Immature natural killer cell (primary cell): Measurements from ENCODE around the gene IRS1. TPM values are rescaled to one million over a fixed set of nuclear protein-coding genes. Genes with fewer than 3 reads are reported as not detected.
A peak's percentile ranks its signal among the peaks of the same experiment; 100 is the strongest.
"Not testable (repeated sequence)": the region's sequence is repeated elsewhere in the genome, so short reads cannot be mapped to it uniquely, and the experiment has no call there.

Experiments
- DNase-seq, 3 donors: peaks; one replicate each; pipeline ENCODE4 v3.0.0; 2022; ENCODE audit warnings: mixed read lengths in 1 of 3
- H3K27ac Mint-ChIP-seq, 6 donors: one replicate each; pipeline ENCODE4 v1.8.0; 2020; ENCODE audit warnings: mixed read lengths in 6 of 6, mild to moderate bottlenecking in 5 of 6, inconsistent platforms in 4 of 6, moderate library complexity in 3 of 6
- H3K27me3 Mint-ChIP-seq, 3 donors: one replicate each; pipeline ENCODE4 v1.8.0; 2020 to 2021; ENCODE audit warnings: low read depth in 3 of 3, mild to moderate bottlenecking in 3 of 3, mixed read lengths in 3 of 3, moderate library complexity in 3 of 3, inconsistent platforms in 1 of 3
- H3K36me3 Mint-ChIP-seq, 3 donors: one replicate each; pipeline ENCODE4 v1.8.0; 2020; ENCODE audit warnings: mixed read lengths in 3 of 3, inconsistent platforms in 2 of 3, mild to moderate bottlenecking in 2 of 3
- H3K4me1 Mint-ChIP-seq, 2 donors: one replicate each; pipeline ENCODE4 v1.8.0; 2020; ENCODE audit warnings: inconsistent platforms in 2 of 2, mild to moderate bottlenecking in 2 of 2, mixed read lengths in 2 of 2, moderate library complexity in 1 of 2
- H3K4me3 Mint-ChIP-seq, 5 donors: one replicate each; pipeline ENCODE4 v1.8.0; 2020; ENCODE audit warnings: mild to moderate bottlenecking in 5 of 5, mixed read lengths in 5 of 5, inconsistent platforms in 3 of 5, moderate library complexity in 3 of 5
- H3K9me3 Mint-ChIP-seq, 6 donors: one replicate each; pipeline ENCODE4 v1.8.0; 2020; ENCODE audit warnings: mild to moderate bottlenecking in 6 of 6, mixed read lengths in 6 of 6, inconsistent platforms in 4 of 6, moderate library complexity in 3 of 6
- polyA plus RNA-seq, 3 donors: library from polyadenylated mRNA; unstranded; fragments of 300-500 nt; fragmentation: Illumina TruSeq; gene quantifications; one replicate each; pipeline ENCODE4 v1.2.3, GENCODE V29; 2021

Gene IRS1, protein sequence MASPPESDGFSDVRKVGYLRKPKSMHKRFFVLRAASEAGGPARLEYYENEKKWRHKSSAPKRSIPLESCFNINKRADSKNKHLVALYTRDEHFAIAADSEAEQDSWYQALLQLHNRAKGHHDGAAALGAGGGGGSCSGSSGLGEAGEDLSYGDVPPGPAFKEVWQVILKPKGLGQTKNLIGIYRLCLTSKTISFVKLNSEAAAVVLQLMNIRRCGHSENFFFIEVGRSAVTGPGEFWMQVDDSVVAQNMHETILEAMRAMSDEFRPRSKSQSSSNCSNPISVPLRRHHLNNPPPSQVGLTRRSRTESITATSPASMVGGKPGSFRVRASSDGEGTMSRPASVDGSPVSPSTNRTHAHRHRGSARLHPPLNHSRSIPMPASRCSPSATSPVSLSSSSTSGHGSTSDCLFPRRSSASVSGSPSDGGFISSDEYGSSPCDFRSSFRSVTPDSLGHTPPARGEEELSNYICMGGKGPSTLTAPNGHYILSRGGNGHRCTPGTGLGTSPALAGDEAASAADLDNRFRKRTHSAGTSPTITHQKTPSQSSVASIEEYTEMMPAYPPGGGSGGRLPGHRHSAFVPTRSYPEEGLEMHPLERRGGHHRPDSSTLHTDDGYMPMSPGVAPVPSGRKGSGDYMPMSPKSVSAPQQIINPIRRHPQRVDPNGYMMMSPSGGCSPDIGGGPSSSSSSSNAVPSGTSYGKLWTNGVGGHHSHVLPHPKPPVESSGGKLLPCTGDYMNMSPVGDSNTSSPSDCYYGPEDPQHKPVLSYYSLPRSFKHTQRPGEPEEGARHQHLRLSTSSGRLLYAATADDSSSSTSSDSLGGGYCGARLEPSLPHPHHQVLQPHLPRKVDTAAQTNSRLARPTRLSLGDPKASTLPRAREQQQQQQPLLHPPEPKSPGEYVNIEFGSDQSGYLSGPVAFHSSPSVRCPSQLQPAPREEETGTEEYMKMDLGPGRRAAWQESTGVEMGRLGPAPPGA (N-terminal part only)
- polyA plus RNA-seq, result under 1 TPM in 1 of 3 donors, not detected in 2; 0.03 TPM

DNA sequence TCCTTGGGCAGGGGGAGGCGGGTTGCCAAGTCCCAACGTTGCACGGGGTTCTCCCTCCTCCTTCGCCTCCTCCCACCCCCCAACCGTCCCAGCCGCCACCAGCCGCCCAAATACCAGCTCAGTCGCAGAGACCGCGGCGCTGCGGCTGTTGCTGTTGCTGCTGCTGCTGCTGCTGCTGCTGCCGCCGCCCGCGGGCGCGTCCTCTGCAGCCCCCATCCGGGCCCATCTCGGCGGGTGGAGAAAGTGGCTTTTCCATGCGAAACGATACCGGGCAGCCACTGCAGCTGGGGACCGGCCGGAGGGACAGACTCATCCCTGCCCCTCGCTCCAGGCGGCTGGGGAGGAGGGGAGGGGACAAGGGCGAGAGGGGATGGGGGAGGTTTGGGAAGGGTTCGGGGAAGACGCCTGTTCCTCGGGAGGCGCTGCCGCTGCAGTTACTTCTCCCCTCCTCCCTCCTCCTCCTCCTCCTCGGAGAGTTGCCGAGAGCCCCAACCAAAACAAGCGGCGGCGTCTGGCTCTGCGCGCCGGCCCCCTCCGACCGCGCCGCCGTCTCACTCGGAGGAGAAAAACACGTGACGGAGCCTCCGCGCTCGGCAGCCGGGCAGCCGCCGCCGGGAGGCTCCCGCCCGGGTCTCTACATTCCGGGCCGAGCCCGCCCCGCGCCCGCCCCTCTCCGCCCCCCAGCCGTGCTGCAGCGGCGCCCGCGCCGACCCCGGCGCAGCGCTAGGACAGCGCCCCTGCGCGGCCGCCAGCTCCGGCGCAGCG lies at the start of gene IRS1:
TSS of gene IRS1 (minus strand) at position 610 of the 765 bp plus-strand sequence. CDS start 1,082 bp downstream, outside the sequence.
- Mint-ChIP-seq H3K27ac (no peak within 1 kb of the TSS), H3K27me3 (peaks cover 11 to 17% (median 15%) of the 10 kb centered on the region in 3 donors), H3K4me3 (peak within 1 kb of the TSS; percentile 67 to 80 (median 75)), H3K4me1 (peaks cover 15 to 17% of the 10 kb centered on the region in 2 donors), H3K9me3 (no peaks in the 10 kb centered on the region), H3K36me3 (no peaks in the 10 kb centered on the region)
- peak; percentile 30 to 43 (median 32) for DNase-seq

DNA sequence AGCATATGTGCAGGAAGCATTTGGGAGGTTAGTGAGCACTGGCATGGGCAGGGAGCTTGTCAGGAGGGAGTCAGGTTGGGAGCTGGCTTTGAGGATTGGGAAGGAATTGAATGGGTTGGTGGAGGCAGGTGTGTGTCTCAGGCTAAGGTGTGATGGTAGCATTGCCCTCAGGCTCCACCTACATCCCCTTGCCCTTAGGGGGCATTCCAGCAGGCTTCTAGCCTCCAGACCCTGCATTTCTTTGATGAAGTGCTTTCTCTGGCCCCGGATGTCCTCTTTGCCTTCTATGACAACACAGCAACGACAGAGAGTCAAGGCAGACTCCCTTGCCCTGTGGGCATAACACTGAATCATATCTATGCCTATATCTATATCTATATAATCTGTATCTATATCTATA lies 49.7 kb upstream of the IRS1 start:
- Mint-ChIP-seq H3K4me3 (no peak overlapping the region), H3K36me3 (peaks cover 0 to 5% (median 0%) of the 10 kb centered on the region in 3 donors), H3K27me3 (no peaks in the 10 kb centered on the region), H3K4me1 (no peaks in the 10 kb centered on the region), H3K9me3 (no peaks in the 10 kb centered on the region), H3K27ac (no peak overlapping the region)
- DNase-seq, result no peak

DNA sequence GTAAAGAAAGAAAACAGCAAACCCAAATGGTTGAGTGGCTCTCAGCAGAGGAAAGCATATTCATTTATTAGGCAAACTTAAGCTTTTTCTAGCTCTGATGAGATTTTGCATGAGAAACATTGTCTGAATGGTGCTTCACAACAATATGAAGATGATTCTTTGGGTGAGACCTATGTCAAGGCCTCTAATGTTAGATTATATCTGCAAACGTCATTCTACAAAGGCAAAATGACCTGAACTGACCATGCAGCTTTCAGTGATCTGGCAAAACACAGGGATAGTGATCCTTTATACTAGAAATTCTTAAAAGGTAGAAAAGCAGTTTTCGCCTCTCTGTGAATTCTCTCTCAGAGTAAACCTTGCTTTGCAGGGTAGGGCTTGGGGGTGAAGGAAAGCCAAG lies 47.9 kb upstream of the IRS1 start:
- peaks cover 0 to 2% of the 10 kb centered on the region in 2 donors for H3K4me1 Mint-ChIP-seq
- no peak overlapping the region for H3K4me3 Mint-ChIP-seq
- H3K9me3 Mint-ChIP-seq, result no peaks in the 10 kb centered on the region
- DNase-seq, result no peak
- H3K27me3 Mint-ChIP-seq, result no peaks in the 10 kb centered on the region
- peaks cover 0 to 5% (median 3%) of the 10 kb centered on the region in 3 donors for H3K36me3 Mint-ChIP-seq
- H3K27ac Mint-ChIP-seq, result no peak overlapping the region

DNA sequence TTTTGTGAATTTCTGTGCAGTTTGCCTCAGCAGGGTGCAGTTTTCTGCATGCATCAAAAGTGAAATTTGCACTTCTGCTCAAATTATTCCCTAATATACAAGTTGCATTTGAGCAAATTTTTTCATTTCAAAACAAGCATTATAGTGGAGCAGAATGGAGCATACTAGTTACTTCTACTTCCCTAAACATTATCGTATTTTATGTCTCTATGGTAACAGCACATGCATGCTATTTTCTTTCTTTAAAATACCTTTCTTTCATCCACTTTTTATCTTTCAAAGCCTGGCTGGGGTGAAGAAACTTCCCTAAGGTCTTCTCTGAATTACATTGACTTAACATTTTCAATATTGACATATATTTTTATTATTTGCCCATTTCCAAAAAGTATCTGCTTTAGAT lies 47.5 kb upstream of the IRS1 start:
- DNase-seq, result no peak
- H3K4me3 Mint-ChIP-seq, result no peak overlapping the region
- peaks cover 0 to 5% (median 3%) of the 10 kb centered on the region in 3 donors for H3K36me3 Mint-ChIP-seq
- peaks cover 0 to 2% of the 10 kb centered on the region in 2 donors for H3K4me1 Mint-ChIP-seq
- no peak overlapping the region for H3K27ac Mint-ChIP-seq
- no peaks in the 10 kb centered on the region for H3K9me3 Mint-ChIP-seq
- H3K27me3 Mint-ChIP-seq, result no peaks in the 10 kb centered on the region

DNA sequence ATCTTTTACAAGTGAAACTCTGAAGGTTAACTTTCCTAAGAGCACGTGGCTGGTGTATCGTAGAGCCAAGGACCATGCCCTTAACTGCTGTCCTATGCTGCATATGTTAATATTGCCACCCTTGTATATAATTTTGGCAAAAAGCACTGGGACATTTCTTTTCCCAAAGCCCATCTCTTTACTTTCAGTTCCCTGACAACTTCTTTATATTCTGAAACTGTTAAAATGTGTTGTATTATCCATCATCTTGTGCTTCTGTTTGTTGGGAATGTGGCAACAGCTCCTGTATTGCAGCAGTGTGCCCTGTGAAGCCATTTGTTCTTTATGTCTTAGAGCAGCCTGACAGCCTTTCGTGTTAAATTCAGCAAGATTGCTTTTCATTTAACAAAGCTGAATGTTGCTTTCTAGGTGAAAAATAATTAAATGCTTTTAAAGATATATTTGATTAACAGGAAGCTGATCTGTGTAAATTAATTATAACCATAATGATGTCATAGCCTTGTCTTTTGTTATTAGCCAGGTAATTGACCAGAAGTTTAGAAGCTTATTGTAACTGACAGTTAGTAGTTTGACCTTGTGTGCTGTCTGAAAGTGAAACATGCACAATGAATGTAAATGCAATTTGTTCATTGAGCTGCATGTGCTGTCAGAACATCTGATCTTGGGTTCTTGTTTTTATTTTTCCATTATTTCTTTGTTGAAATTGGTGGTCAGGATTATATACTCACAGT lies 45.9 kb upstream of the IRS1 start:
- no peaks in the 10 kb centered on the region for H3K9me3 Mint-ChIP-seq
- H3K27ac Mint-ChIP-seq, result no peak overlapping the region
- no peak overlapping the region for H3K4me3 Mint-ChIP-seq
- H3K27me3 Mint-ChIP-seq, result no peaks in the 10 kb centered on the region
- peaks cover 0 to 5% (median 3%) of the 10 kb centered on the region in 3 donors for H3K36me3 Mint-ChIP-seq
- peaks cover 0 to 2% of the 10 kb centered on the region in 2 donors for H3K4me1 Mint-ChIP-seq
- DNase-seq, result no peak

DNA sequence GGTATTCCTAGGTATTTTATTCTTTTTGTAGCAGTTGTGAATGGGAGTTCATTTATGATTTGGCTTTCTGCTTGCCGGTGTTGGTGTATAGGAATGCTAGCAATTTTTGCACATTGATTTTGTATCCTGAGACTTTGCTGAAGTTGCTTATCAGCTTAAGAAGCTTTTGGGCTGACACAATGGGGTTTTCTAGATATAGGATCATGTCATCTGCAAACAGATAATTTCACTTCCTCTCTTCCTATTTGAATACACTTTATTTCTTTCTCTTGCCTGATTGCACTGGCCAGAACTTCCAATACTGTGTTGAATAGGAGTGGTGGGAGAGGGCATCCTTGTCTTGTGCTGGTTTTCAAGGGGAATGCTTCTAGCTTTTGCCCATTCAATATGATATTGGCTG lies 43.4 kb upstream of the IRS1 start:
- H3K36me3 Mint-ChIP-seq, H3K9me3 Mint-ChIP-seq, H3K4me3 Mint-ChIP-seq, DNase-seq, H3K27ac Mint-ChIP-seq, H3K27me3 Mint-ChIP-seq: not testable (repeated sequence)
- peaks cover 8 to 16% of the 10 kb centered on the region in 2 donors for H3K4me1 Mint-ChIP-seq

DNA sequence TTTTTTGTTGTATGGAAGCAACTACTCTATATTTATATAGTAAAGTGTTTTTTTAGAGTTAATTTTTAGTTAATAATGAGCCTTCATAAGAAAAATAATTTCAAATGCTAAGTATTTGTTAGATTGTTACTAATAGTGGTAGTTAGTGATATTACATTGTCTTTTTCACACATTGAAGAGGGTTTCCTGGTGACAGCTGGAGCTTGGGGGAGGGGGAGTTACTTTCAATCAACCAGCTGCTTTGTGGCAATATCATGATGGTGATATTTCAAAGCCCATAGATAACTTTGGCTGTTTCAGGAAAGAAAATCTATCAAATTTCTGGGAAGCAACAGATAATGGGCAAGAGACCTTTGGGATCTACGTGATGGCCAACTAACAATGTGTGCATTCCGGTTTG lies 40.3 kb upstream of the IRS1 start:
- H3K9me3 Mint-ChIP-seq, result no peaks in the 10 kb centered on the region
- H3K36me3 Mint-ChIP-seq, result peaks cover 0 to 9% (median 3%) of the 10 kb centered on the region in 3 donors
- peaks cover 34 to 46% of the 10 kb centered on the region in 2 donors for H3K4me1 Mint-ChIP-seq
- H3K4me3 Mint-ChIP-seq, result no peak overlapping the region
- H3K27ac Mint-ChIP-seq, result no peak overlapping the region
- peaks cover 3 to 9% (median 8%) of the 10 kb centered on the region in 3 donors for H3K27me3 Mint-ChIP-seq
- DNase-seq, result no peak

DNA sequence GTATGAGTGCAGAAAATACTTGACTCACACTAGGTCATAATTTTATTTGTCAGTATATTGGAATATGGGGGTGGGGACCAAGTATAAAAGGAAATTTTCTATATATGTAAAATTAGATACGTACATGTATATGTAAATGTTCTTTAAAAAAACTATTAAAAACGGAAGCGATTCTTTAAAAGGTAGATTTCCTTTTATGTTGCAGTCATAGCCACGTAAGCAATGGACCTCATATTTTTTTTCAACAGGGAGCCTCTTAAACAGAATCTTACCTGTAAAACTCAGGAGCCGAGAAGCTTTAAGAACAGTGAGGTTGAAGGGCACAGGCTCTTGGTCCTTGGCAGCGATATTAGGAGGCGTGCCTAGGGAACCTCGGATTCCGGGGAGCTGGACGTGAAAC lies 39.5 kb upstream of the IRS1 start:
- no peaks in the 10 kb centered on the region for H3K9me3 Mint-ChIP-seq
- peaks cover 0 to 9% (median 3%) of the 10 kb centered on the region in 3 donors for H3K36me3 Mint-ChIP-seq
- no peak for DNase-seq
- H3K27me3 Mint-ChIP-seq, result peaks cover 3 to 11% (median 8%) of the 10 kb centered on the region in 3 donors
- H3K4me1 Mint-ChIP-seq, result peaks cover 35 to 46% of the 10 kb centered on the region in 2 donors
- H3K27ac Mint-ChIP-seq, result no peak overlapping the region
- no peak overlapping the region for H3K4me3 Mint-ChIP-seq

DNA sequence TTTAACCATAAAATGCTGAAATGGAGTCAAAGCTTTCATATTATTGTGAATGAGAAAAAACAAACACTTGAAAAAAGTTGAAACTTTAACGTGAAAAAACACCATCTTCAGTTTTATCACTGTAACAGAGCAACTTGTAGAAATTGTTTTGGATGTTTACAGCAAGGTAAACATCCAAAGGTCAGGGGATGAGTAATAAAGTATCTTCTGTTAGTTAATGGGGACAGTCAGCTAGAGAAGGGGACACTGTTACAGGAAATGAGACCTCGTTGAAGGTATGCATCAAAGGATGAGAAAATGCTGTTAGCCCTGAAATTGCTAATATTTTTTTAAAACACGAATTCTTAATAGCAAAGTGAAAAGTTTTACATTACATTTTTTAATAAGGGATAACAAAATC lies 39.1 kb upstream of the IRS1 start:
- no peak for DNase-seq
- no peak overlapping the region for H3K4me3 Mint-ChIP-seq
- H3K36me3 Mint-ChIP-seq, result peaks cover 0 to 9% (median 3%) of the 10 kb centered on the region in 3 donors
- peaks cover 3 to 12% (median 8%) of the 10 kb centered on the region in 3 donors for H3K27me3 Mint-ChIP-seq
- peaks cover 35 to 46% of the 10 kb centered on the region in 2 donors for H3K4me1 Mint-ChIP-seq
- H3K9me3 Mint-ChIP-seq, result no peaks in the 10 kb centered on the region
- H3K27ac Mint-ChIP-seq, result peak overlapping the region in 1 of 6 donors; percentile 17

DNA sequence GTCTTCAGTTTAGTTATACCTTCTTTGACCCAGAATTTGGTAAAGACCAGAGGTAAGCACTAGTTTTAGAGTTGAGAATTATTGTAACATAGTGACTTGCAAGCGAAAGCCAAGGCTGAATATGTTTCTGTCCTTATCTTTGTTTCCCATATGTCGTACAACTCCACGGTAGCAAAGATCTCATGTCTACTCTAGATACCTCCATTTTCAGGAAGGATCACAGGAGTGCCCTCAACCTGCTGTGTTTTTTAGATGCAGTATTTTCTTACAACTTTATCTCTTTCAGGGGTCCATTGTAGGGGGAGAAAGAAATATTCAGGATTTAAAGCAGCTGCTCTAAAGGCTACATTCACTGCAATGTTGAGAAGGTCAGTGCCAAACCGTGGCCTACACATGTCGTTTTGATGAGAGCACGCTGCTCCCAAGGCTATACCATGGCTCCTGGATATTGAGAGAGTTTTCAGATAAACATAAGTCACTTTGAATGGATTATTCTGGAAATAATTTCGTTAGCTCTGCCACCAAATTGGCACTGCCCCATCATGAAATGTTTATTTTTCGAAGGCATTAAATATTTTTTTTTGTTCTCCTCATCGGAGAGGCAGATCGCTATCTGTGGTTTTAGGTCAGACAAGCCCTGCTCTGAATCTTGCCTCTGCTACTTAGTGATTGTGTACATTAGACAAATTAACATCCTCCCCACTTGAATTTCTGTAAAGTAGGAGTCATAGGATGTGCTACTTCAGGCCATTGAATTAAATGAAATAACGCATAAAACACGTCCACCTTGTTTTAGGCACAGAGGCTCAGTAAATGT lies 38.4 kb upstream of the IRS1 start:
- peak overlapping the region; percentile 96 to 100 (median 97) for H3K4me3 Mint-ChIP-seq
- no peak for DNase-seq
- H3K27ac Mint-ChIP-seq, result peak overlapping the region; percentile 98 to 100 (median 100)
- H3K4me1 Mint-ChIP-seq, result peaks cover 35 to 46% of the 10 kb centered on the region in 2 donors
- H3K27me3 Mint-ChIP-seq, result peaks cover 3 to 12% (median 8%) of the 10 kb centered on the region in 3 donors
- H3K36me3 Mint-ChIP-seq, result peaks cover 0 to 4% (median 0%) of the 10 kb centered on the region in 3 donors
- H3K9me3 Mint-ChIP-seq, result no peaks in the 10 kb centered on the region

DNA sequence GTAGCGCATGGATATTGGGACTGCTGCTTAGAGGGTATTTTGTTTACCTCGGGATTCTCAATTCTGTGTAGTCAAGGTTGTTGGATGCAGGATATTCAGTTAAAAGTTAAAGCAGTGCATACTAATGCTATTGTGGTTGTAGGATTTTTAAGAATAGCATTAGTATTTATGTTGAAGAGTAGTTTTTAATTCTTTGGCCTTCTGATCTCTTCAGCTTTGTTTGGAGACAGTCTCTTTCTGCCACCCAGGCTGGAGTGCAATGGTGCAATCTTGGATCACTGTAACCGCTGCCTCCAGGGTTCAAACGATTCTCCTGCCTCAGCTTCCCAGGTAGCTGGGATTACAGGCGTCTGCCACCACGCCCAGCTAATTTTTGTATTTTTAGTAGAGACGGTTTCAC lies 37.7 kb upstream of the IRS1 start:
- Mint-ChIP-seq H3K4me1 (peaks cover 33 to 46% of the 10 kb centered on the region in 2 donors), H3K27ac (peak overlapping the region; percentile 98 to 100 (median 100)), H3K9me3 (no peaks in the 10 kb centered on the region), H3K4me3 (peak overlapping the region; percentile 96 to 100 (median 97)), H3K27me3 (peaks cover 3 to 12% (median 8%) of the 10 kb centered on the region in 3 donors), H3K36me3 (peaks cover 0 to 4% (median under 1%) of the 10 kb centered on the region in 3 donors)
- no peak for DNase-seq

DNA sequence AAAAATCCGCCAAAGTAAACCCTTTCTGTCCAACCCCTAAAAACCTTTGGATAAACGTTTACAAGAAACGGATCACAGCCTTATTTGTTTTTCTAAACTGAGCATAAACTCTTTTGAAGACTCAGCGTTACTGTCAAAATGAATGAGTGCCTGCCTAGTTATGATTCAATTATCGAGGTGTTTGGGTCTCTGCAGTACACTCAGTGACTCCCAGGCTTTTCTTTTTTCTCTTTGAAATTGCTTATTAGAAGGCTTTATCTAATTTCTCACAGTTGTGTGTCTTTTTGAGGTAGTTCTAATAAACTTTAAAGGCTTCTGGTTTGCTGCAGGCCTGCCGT lies 36.9 kb upstream of the IRS1 start:
- Mint-ChIP-seq H3K27me3 (peaks cover 3 to 12% (median 8%) of the 10 kb centered on the region in 3 donors), H3K36me3 (peaks cover 0 to 6% (median 4%) of the 10 kb centered on the region in 3 donors)

More for the DNA sequence above, 36.9 kb upstream of the IRS1 start:
- no peak for DNase-seq
- H3K9me3 Mint-ChIP-seq, result no peaks in the 10 kb centered on the region
- peaks cover 33 to 46% of the 10 kb centered on the region in 2 donors for H3K4me1 Mint-ChIP-seq
- H3K4me3 Mint-ChIP-seq, result peak overlapping the region; percentile 96 to 100 (median 97)
- peak overlapping the region; percentile 98 to 100 (median 100) for H3K27ac Mint-ChIP-seq
